Measurements from ENCODE around the gene FLOT2.

FLOT2 gene

GRCh38 chr17:28867276-28867675, 30.3 kb downstream of the FLOT2 start:
- no peaks in the 10 kb centered on the region for H3K9me3 Mint-ChIP-seq

GRCh38 chr17:28865946-28866752, 31.4 kb downstream of the FLOT2 start:
- Mint-ChIP-seq H3K27me3 (no peaks in the 10 kb centered on the region), H3K36me3 (peaks cover 5% of the 10 kb centered on the region), H3K4me3 (no peak overlapping the region), H3K9me3 (no peaks in the 10 kb centered on the region), H3K4me1 (peaks cover 14% of the 10 kb centered on the region), H3K27ac (no peak overlapping the region)
- CTCF ChIA-PET = interaction anchor here (1.4 kb wide), 1 partner anchor 17 kb away, joined by 5 read pairs; no protein-coding TSS in a partner anchor
- no peak for DNase-seq

More at GRCh38 chr17:28867276-28867675, 30.3 kb downstream of the FLOT2 start:
- Mint-ChIP-seq H3K36me3 (peaks cover 1% of the 10 kb centered on the region), H3K27ac (no peak overlapping the region), H3K27me3 (no peaks in the 10 kb centered on the region), H3K4me1 (peaks cover 19% of the 10 kb centered on the region), H3K4me3 (no peak overlapping the region)
- DNase-seq = no peak
- CTCF ChIA-PET = no interaction called here

GRCh38 chr17:28864991-28865849, 32.3 kb downstream of the FLOT2 start:
- Mint-ChIP-seq H3K27me3 (no peaks in the 10 kb centered on the region), H3K36me3 (peaks cover 8% of the 10 kb centered on the region), H3K4me3 (no peak overlapping the region), H3K27ac (no peak overlapping the region), H3K4me1 (peaks cover 10% of the 10 kb centered on the region), H3K9me3 (no peaks in the 10 kb centered on the region)
- DNase-seq = no peak
- CTCF ChIA-PET = interaction anchor here (1.2 to 1.4 kb wide), 2 partner anchors 16 to 104 kb away, joined by 3 to 5 read pairs; no protein-coding TSS in a partner anchor

- CTCF ChIA-PET = interaction anchor here (1.1 kb wide), 1 partner anchor 24 kb away, joined by 3 read pairs; no protein-coding TSS in a partner anchor
- H3K36me3 Mint-ChIP-seq = peaks cover 13% of the 10 kb centered on the region
- no peaks in the 10 kb centered on the region for H3K9me3 Mint-ChIP-seq
- H3K27me3 Mint-ChIP-seq = no peaks in the 10 kb centered on the region
- no peak for DNase-seq
- peaks cover 10% of the 10 kb centered on the region for H3K4me1 Mint-ChIP-seq
- H3K4me3 Mint-ChIP-seq = no peak overlapping the region
- H3K27ac Mint-ChIP-seq = no peak overlapping the region
These were observed 33.6 kb downstream of the FLOT2 start for GRCh38 chr17:28863953-28864352.

DNA sequence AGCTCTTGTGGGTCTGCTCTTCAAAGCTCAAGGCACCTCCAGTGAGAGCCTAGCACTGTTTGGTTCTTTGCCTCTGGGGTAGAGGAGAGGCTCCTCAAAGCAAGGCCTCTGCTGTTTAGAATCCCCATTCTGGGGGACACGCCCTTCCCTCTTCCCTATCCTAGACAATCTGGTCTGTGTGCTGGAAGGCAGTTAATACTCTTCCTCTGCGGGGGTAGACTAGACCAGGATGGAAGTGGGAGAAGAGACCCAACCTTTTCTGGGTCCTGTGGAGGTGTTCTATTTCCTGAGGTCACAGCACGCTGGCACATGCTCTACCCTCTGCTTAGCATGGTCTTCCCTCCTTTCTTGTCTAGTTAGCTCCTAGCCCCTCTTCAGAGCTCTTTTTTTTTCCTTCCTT, 35.0 kb downstream of the FLOT2 start:
- Mint-ChIP-seq H3K27ac (peak overlapping the region; percentile 14), H3K27me3 (no peaks in the 10 kb centered on the region), H3K9me3 (no peaks in the 10 kb centered on the region), H3K36me3 (peaks cover 25% of the 10 kb centered on the region), H3K4me3 (no peak overlapping the region), H3K4me1 (peaks cover 12% of the 10 kb centered on the region)
- no peak for DNase-seq
- CTCF ChIA-PET = interaction anchor here (1.2 to 1.8 kb wide), 3 partner anchors 9 to 36 kb away, joined by 3 to 6 read pairs (median 4); no protein-coding TSS in a partner anchor

- CTCF ChIA-PET = interaction anchor here (0.7 to 1.8 kb wide), 5 partner anchors 10 to 98 kb away, joined by 3 to 6 read pairs (median 4); partner anchors contain the start of gene FLOT2
- Mint-ChIP-seq H3K36me3 (peaks cover 27% of the 10 kb centered on the region), H3K4me1 (peaks cover 14% of the 10 kb centered on the region), H3K27me3 (no peaks in the 10 kb centered on the region), H3K4me3 (no peak overlapping the region), H3K9me3 (no peaks in the 10 kb centered on the region), H3K27ac (peak overlapping the region; percentile 15)
- DNase-seq = no peak
These were observed 35.9 kb downstream of the FLOT2 start for GRCh38 chr17:28861393-28862203.

DNA sequence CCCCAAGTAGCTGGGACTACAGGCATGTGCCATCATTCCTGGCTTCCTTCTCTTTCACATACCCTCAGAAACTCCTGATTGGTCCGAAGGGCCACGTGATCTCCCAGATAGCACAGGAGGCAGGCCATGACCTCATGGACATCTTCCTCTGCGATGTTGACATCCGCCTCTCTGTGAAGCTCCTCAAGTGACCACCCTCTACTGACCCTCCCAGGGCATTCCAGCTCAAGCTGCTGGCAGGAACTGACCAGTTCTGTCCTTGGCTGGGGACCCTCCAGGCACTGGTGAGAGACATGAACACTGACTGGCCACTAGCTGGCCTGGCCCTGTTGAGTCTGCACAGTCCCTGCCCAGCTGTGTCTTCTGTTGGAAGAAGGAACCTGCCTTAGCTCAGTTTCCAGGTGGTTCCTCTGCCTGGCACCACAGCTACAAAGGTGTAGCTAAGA, 37.1 kb downstream of the FLOT2 start:
- no peak overlapping the region for H3K27ac Mint-ChIP-seq
- H3K4me3 Mint-ChIP-seq = no peak overlapping the region
- no peaks in the 10 kb centered on the region for H3K9me3 Mint-ChIP-seq
- DNase-seq = no peak
- H3K27me3 Mint-ChIP-seq = no peaks in the 10 kb centered on the region
- CTCF ChIA-PET = interaction anchor here (0.9 kb wide), 1 partner anchor 37 kb away, joined by 3 read pairs; the partner anchor contains the start of gene FLOT2
- peaks cover 29% of the 10 kb centered on the region for H3K36me3 Mint-ChIP-seq
- peaks cover 18% of the 10 kb centered on the region for H3K4me1 Mint-ChIP-seq

DNA sequence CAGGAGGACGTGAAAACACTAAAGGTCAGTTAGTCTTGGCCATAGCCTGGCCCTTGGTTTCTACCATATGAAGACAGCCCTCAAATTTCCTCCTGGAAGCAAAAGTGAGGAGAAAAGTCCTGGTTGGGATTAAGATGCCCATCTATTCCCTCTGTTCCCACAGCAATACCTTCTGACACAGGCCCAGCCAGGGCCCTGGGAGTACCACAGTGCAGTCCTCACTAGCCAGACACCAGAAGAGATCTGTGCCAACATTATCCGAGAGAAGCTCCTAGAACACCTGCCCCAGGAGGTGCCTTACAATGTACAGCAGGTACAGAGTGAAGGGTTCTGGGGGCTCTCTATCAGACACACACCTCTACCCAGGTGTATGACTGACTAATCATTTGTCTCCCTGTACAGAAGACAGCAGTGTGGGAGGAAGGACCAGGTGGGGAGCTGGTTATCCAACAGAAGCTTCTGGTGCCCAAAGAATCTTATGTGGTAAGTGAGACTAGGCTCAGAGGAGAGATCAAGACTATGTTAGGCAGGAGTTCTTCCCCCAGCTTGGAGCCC, 38.7 kb downstream of the FLOT2 start:
- no peaks in the 10 kb centered on the region for H3K9me3 Mint-ChIP-seq
- CTCF ChIA-PET = interaction anchor here (0.5 to 1.3 kb wide), 2 partner anchors 10 to 90 kb away, joined by 3 to 6 read pairs; no protein-coding TSS in a partner anchor
- H3K36me3 Mint-ChIP-seq = peaks cover 31% of the 10 kb centered on the region
- no peaks in the 10 kb centered on the region for H3K27me3 Mint-ChIP-seq
- peaks cover 31% of the 10 kb centered on the region for H3K4me1 Mint-ChIP-seq
- no peak overlapping the region for H3K4me3 Mint-ChIP-seq
- H3K27ac Mint-ChIP-seq = no peak overlapping the region
- DNase-seq = no peak

GRCh38 chr17:28857905-28858800, 39.4 kb downstream of the FLOT2 start:
- CTCF ChIA-PET = interaction anchor here (1.3 kb wide), 1 partner anchor 9 kb away, joined by 6 read pairs; no protein-coding TSS in a partner anchor
- Mint-ChIP-seq H3K36me3 (peaks cover 31% of the 10 kb centered on the region), H3K4me1 (peaks cover 34% of the 10 kb centered on the region), H3K27ac (peak overlapping the region; percentile 62), H3K9me3 (no peaks in the 10 kb centered on the region), H3K27me3 (no peaks in the 10 kb centered on the region), H3K4me3 (no peak overlapping the region)
- no peak for DNase-seq

DNA sequence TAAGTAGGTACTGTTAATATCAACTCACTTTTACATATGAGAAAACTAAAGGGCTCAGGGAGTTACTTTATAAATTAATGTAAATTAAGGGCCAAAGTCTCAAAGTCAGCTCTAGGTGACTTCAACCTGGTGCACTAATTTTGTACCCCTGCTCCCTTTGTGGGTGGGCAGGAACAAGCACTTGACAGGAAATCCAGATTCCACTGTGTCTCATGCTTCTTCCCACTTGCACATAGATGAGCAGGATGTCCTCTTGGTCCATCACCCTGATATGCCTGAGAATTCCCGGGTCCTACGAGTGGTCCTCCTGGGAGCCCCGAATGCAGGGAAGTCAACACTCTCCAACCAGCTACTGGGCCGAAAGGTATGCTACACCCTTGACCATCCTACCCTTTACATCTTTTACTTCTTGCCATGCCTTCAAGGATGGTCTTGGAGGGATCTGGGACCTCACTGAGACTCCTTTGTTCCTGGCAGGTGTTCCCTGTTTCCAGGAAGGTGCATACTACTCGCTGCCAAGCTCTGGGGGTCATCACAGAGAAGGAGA, 41.4 kb downstream of the FLOT2 start:
- Mint-ChIP-seq H3K4me1 (peaks cover 28% of the 10 kb centered on the region), H3K4me3 (peak overlapping the region; percentile 80), H3K9me3 (no peaks in the 10 kb centered on the region), H3K36me3 (peaks cover 26% of the 10 kb centered on the region), H3K27ac (no peak overlapping the region), H3K27me3 (no peaks in the 10 kb centered on the region)
- CTCF ChIA-PET = interaction anchor here (0.8 to 1.7 kb wide), 5 partner anchors 14 to 129 kb away, joined by 3 to 4 read pairs (median 3); no protein-coding TSS in a partner anchor
- no peak for DNase-seq

- CTCF ChIA-PET = interaction anchor here (0.8 to 1.7 kb wide), 3 partner anchors 15 to 92 kb away, joined by 3 to 4 read pairs (median 3); no protein-coding TSS in a partner anchor
- H3K4me1 Mint-ChIP-seq = peaks cover 28% of the 10 kb centered on the region
These were observed 42.2 kb downstream of the FLOT2 start for GRCh38 chr17:28855336-28855679.

More at GRCh38 chr17:28855336-28855679, 42.2 kb downstream of the FLOT2 start:
- H3K27me3 Mint-ChIP-seq = no peaks in the 10 kb centered on the region
- peaks cover 23% of the 10 kb centered on the region for H3K36me3 Mint-ChIP-seq
- DNase-seq = no peak
- H3K9me3 Mint-ChIP-seq = no peaks in the 10 kb centered on the region
- peak overlapping the region; percentile 80 for H3K4me3 Mint-ChIP-seq
- peak overlapping the region; percentile 77 for H3K27ac Mint-ChIP-seq
